Esophagus squamous epithelium (tissue), 4 donors: ENCODE data around the gene KRT78.

Experiments
- CTCF ChIP-seq, 6 experiments: fragments of 450-650 bp in 4 of 6; fragments of 200-600 bp in 2 of 6; sonication (generic) in 2 of 6; IDR thresholded peaks; one replicate each; pipeline ENCODE4 v1.5.1; 2016 to 2019; ENCODE audit warnings: antibody characterized with exemption in 6 of 6, mild to moderate bottlenecking in 4 of 6, moderate library complexity in 4 of 6
- POLR2A ChIP-seq, 4 donors: fragments of 450-650 bp; IDR thresholded peaks; one replicate each; pipeline ENCODE4 v1.6.1; 2017; ENCODE audit warnings: antibody characterized with exemption in 4 of 4, mild to moderate bottlenecking in 4 of 4, moderate library complexity in 3 of 4

DNA sequence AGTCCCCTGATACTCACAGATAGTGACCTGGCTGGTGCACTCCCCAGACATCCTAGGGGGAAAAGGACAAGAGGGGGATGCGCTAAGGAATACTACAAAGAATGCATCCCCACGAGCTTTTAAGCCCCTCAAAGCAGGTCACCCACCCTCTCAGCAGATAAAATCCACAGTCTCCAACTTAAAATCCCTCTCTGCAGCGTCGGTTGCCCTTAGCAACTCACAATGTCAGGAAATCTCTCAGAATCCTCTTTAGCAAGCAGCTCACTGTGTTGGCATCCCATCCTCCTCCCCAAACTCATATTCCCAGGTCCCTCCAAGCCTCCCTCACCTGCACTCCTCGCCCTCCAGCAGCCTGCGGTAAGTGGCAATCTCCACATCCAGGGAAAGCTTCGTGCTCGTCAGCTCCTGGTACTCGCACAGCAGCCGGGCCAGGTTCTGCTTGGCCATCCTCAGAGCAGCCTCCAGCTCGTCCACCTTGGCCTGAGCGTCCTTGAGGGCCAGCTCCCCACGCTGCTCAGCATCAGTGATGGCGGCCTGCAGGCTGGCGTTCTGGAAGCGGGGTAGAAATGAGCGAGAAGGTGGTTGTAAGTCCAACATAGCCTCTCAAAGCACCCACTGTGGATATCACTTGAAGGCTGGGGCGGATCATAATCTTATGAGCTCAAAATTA is 9.2 kb downstream of the KRT78 start:
- TF ChIP-seq POLR2A (IDR thresholded peaks at IDR 0.05) (no peak), CTCF (IDR thresholded peaks at IDR 0.05) (no peak)
